ENCODE results near the gene MSX1. TPM values are rescaled to one million over a fixed set of nuclear protein-coding genes. Genes with fewer than 3 reads are reported as not detected.

MSX1 gene
- total and polyA plus RNA-seq, 2 of the 13 experiments (the other 11 are each of a cell fraction or from before 2014, with no cell fraction given) = 12.1 to 14.9 TPM

GRCh38 chr4:4820739-4821138 is 38.7 kb upstream of the MSX1 start (continued):
- no peak for TF ChIP-seq PRDM15 (CRISPR knock-in tag; IDR thresholded peaks at IDR 0.05)
- 0 out of 2 replicates have a peak, but pooled peaks have one; percentile 42 for TF ChIP-seq SALL1 (CRISPR knock-in tag; IDR thresholded peaks at IDR 0.05)
- TF ChIP-seq ZNF788 (CRISPR knock-in tag; IDR thresholded peaks at IDR 0.05; ENCODE audit: borderline replicate concordance) = no peak
- TF ChIP-seq ZNF75D (CRISPR knock-in tag; IDR thresholded peaks at IDR 0.05; ENCODE audit: borderline replicate concordance) = no peak
- TF ChIP-seq ATF2 (CRISPR knock-in tag; IDR thresholded peaks at IDR 0.05) = peak; percentile 25; the same call in 1 of the 2 replicates
- TF ChIP-seq TEAD3 (CRISPR knock-in tag; optimal IDR thresholded peaks at IDR 0.05; ENCODE audit: borderline replicate concordance) = peak; percentile 22
- TF ChIP-seq JUND (CRISPR knock-in tag; IDR thresholded peaks at IDR 0.05) = peak; percentile 37; the same call in 1 of the 2 replicates
- no peak for TF ChIP-seq CHD2 (IDR thresholded peaks at IDR 0.05; ENCODE audit: low read depth, low read length)
- TF ChIP-seq JUN (CRISPR knock-in tag; IDR thresholded peaks at IDR 0.05) = no peak
- no peak for TF ChIP-seq ZNF317 (CRISPR knock-in tag; IDR thresholded peaks at IDR 0.05)
- TF ChIP-seq NFE2L1 (CRISPR knock-in tag; IDR thresholded peaks at IDR 0.05; ENCODE audit: borderline replicate concordance) = no peak
- TF ChIP-seq FOXP1 (IDR thresholded peaks at IDR 0.05) = no peak
- no peak for TF ChIP-seq FOXP1 (CRISPR knock-in tag; IDR thresholded peaks at IDR 0.05)
- peak; percentile 90 for TF ChIP-seq ZNF7 (CRISPR knock-in tag; IDR thresholded peaks at IDR 0.05)
- no peak for TF ChIP-seq TCF7L2 (IDR thresholded peaks at IDR 0.05; ENCODE audit: low read depth, low read length)
- no peak for TF ChIP-seq ZNF543 (CRISPR knock-in tag; IDR thresholded peaks at IDR 0.05)
- TF ChIP-seq HMGXB3 (CRISPR knock-in tag; IDR thresholded peaks at IDR 0.05; ENCODE audit: borderline replicate concordance) = no peak
- TF ChIP-seq TERF1 (CRISPR knock-in tag; IDR thresholded peaks at IDR 0.05) = no peak
- TF ChIP-seq MNT (IDR thresholded peaks at IDR 0.05) = no peak
- peak; percentile 42; the same call in 1 of the 2 replicates for TF ChIP-seq HNF4A (CRISPR knock-in tag; IDR thresholded peaks at IDR 0.05)
